ENCODE measurements around the gene CHD1. TPM values are rescaled to one million over a fixed set of nuclear protein-coding genes. Genes with fewer than 3 reads are reported as not detected.

The CHD1 gene
- total and polyA plus RNA-seq, 2 of the 13 experiments (the other 11 are each of a cell fraction or from before 2014, with no cell fraction given): 22.8 to 55.9 TPM

DNA sequence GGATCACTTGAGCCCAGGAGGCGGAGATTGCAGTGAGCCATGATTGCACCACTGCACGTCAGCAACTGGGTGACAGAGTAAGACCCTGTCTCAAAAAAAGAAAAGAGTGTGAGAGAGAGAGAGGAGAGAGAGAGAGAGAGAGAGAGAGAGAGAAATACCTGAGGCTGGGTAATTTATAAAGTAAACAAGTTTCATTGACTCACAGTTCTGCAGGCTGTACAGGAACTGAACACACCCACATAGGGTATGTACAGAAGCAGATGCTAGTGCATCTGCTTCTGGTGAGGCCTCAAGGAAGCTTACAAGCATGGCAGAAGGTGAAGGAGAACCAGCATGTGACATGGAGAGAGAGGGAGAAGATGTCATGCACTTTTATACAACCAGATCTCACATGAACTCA, 46.4 kb upstream of the CHD1 start (continued):
- no peak for TF ChIP-seq ZNF292 (CRISPR knock-in tag; IDR thresholded peaks at IDR 0.05; ENCODE audit: borderline replicate concordance, low read depth)
- no peak for TF ChIP-seq ZNF644 (CRISPR knock-in tag; IDR thresholded peaks at IDR 0.05; ENCODE audit: low read depth)
- TF ChIP-seq TAF1 (CRISPR knock-in tag; IDR thresholded peaks at IDR 0.05): no peak
- no peak for TF ChIP-seq GTF2F1 (IDR thresholded peaks at IDR 0.05; ENCODE audit: low read length)
- TF ChIP-seq, protein P1, sequence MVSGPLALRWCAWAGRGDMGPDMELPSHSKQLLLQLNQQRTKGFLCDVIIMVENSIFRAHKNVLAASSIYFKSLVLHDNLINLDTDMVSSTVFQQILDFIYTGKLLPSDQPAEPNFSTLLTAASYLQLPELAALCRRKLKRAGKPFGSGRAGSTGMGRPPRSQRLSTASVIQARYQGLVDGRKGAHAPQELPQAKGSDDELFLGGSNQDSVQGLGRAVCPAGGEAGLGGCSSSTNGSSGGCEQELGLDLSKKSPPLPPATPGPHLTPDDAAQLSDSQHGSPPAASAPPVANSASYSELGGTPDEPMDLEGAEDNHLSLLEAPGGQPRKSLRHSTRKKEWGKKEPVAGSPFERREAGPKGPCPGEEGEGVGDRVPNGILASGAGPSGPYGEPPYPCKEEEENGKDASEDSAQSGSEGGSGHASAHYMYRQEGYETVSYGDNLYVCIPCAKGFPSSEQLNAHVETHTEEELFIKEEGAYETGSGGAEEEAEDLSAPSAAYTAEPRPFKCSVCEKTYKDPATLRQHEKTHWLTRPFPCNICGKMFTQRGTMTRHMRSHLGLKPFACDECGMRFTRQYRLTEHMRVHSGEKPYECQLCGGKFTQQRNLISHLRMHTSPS (CRISPR knock-in tag; IDR thresholded peaks at IDR 0.05; ENCODE audit: low read depth): no peak
- no peak for TF ChIP-seq ZNF605 (CRISPR knock-in tag; IDR thresholded peaks at IDR 0.05)
- no peak for TF ChIP-seq DMAP1 (CRISPR knock-in tag; IDR thresholded peaks at IDR 0.05)
- no peak for TF ChIP-seq ZNF253 (CRISPR knock-in tag; IDR thresholded peaks at IDR 0.05; ENCODE audit: borderline replicate concordance)
- no peak for TF ChIP-seq THAP9 (CRISPR knock-in tag; IDR thresholded peaks at IDR 0.05; ENCODE audit: borderline replicate concordance)

DNA sequence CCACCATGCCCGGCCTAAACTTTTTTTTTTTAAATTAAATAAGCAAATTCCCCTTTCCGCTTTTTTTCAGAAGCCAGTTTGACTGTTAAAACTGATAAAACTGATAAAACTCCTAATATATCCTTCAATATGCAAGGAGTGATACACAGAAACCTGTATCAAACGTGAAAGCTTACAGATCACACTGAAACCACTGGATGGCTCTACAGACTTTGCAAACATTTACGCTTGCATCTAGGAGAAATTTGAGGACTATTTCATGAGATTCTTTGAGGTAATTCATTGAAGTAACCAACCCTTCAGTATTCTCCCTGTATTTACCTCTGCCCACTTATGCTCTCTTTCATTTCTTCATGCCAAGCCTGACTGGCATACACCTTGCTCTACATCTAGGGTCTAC, 40.6 kb upstream of the CHD1 start:
- ChIA-PET POLR2A (no interaction called here), CTCF (ENCODE audit: low intra/inter-chr PET ratio, low total read pairs) (no interaction called here)
- no peak overlapping the region for H3K9ac ChIP-seq (ENCODE audit: insufficient read depth, low read depth, low read length)
- FAIRE-seq (no peak), DNase-seq (ENCODE audit: low spot score) (no peak), ATAC-seq (no peak)
- H3K4me1 ChIP-seq (ENCODE audit: insufficient read depth, low read length): no peaks in the 10 kb centered on the region
- in situ Hi-C loops (cut with HindIII; ENCODE audit: extremely low pct_ligation_motif_present, low pct_unique_long_range_greater_than_20kb): no loop called here
- no peaks in the 10 kb centered on the region for H3K9me3 ChIP-seq (ENCODE audit: low read length)
- no peak overlapping the region for H3K4me3 ChIP-seq (replicated peaks in 1 of 3; ENCODE audit: insufficient read depth in 1 of 3, low read depth in 2 of 3, low read length in 3 of 3)
- no peak overlapping the region for H3K27ac ChIP-seq (ENCODE audit: extremely low read length, insufficient read depth, low read length)
- no peak overlapping the region for H3K4me2 ChIP-seq (ENCODE audit: low read depth, low read length)
- TF ChIP-seq ZSCAN29 (CRISPR knock-in tag; conservative IDR thresholded peaks at IDR 0.05): no peak
- no peak for TF ChIP-seq SRY (CRISPR knock-in tag; IDR thresholded peaks at IDR 0.05)
- TF ChIP-seq STAG1 (CRISPR knock-in tag; IDR thresholded peaks at IDR 0.05): peak; percentile 41
- no peaks in the 10 kb centered on the region for H3K79me2 ChIP-seq (ENCODE audit: insufficient read depth, low read length)
- BruUV-seq (replicated peaks): no TSS peak
- no peak overlapping the region for H2AFZ ChIP-seq (ENCODE audit: low read length)
- 50% methylated on average over 4 of the region's 4 CpGs for WGBS (ENCODE audit: low lambda C conversion rate)
- H3K27me3 ChIP-seq (ENCODE audit: control insufficient read depth in 1 of 2, insufficient read depth in 2 of 2, low read length in 2 of 2): no peaks in the 10 kb centered on the region
- no peaks in the 10 kb centered on the region for H4K20me1 ChIP-seq (ENCODE audit: insufficient read depth, low read length)
- intact Hi-C loops (cut with micrococcal nuclease; ENCODE audit: unreplicated experiment): no loop called here
- no peaks in the 10 kb centered on the region for H3K36me3 ChIP-seq (replicated peaks in 1 of 2; ENCODE audit: control insufficient read depth in 1 of 2, insufficient read depth in 2 of 2, low read length in 2 of 2)

Measured in HepG2 (cell line).